CD4-positive, alpha-beta T cell treated with Interleukin-12 subunit alpha and Interleukin-12 subunit beta, for 1 hour (primary cell): ENCODE results near the gene AGXT2.

Experiments used
- DNase-seq: peaks from one replicate; pipeline ENCODE4 v3.0.0-alpha.2; 2020

The AGXT2 gene, protein sequence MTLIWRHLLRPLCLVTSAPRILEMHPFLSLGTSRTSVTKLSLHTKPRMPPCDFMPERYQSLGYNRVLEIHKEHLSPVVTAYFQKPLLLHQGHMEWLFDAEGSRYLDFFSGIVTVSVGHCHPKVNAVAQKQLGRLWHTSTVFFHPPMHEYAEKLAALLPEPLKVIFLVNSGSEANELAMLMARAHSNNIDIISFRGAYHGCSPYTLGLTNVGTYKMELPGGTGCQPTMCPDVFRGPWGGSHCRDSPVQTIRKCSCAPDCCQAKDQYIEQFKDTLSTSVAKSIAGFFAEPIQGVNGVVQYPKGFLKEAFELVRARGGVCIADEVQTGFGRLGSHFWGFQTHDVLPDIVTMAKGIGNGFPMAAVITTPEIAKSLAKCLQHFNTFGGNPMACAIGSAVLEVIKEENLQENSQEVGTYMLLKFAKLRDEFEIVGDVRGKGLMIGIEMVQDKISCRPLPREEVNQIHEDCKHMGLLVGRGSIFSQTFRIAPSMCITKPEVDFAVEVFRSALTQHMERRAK

DNA sequence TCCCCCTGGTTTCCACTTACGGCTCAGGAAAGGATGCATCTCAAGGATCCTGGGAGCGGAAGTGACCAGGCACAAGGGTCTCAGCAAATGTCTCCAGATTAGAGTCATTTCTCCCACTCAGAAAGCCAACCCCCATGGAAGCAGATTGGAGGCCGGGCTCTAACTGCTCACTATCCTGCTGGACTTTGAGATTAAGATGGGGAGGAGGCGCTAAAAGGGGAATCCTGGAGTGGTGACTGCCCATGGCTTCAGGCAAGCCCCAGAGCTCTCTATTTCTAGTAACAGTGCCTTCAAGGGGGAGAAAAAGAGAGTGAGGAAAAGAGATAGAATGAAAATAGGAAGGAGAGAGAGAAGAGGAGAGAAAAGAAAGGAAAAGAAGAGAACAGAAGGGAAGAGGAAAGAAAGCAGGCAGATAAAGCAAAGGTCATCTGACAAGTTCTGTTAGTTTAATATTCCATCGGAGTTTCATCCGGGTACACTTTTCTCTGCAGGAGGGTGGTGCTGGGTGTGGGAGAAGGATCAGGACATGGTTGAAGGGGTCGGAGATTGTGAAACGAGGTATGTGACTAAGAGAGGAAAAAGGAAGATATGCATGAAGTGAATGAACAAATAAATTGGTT is at the start of gene AGXT2:
Gene AGXT2 (minus strand): TSS at position 165 of the 620 bp plus-strand sequence. CDS start 57 bp downstream, at position 108.
- no peak for DNase-seq

- no peak for DNase-seq
These were observed 49.2 kb upstream of the AGXT2 start for GRCh38 chr5:35096932-35097331.

- DNase-seq: no peak
These were observed 48.5 kb upstream of the AGXT2 start for GRCh38 chr5:35096216-35096615.

- DNase-seq: no peak
These were observed 47.6 kb upstream of the AGXT2 start for GRCh38 chr5:35095366-35095765.

DNA sequence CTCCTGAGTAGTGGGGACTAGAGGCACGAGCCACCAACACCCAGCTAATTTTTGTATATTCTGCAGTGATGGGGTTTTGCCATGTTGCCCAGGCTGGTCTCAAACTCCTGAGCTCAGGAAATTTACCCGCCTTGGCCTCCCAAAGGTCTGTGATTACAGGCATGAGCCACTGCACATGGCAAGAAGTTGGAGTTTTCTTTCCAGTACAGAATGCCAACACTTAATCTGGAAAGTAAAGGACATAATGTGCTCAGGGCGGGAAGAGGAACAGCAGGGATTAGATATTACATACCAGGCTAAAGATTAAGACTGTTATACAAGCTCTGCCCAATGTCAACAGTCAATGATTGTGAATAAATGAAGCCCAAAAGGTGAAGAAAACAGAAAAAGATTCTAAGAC is 47.2 kb upstream of the AGXT2 start:
- no peak for DNase-seq

- no peak for DNase-seq
These were observed 45.0 kb upstream of the AGXT2 start for GRCh38 chr5:35092703-35093102.

DNA sequence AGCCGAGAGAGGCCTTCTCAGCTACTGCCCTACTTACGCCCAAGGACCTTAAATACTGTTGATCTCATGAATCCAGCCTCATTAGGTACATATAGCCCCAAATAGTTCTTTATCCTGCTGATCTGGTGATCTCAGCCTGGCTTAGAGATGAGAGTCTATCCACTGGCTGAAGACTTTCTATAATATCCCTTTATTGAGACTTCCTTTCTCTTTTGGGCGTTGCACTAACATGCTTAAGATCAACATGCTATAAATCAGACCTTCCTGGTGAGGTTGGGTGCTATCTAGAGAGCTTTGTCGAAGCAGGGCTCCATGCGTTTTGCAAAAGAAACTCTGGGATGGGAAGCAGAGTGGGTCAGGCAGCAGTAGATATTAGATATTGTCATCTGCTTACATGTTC is 44.0 kb upstream of the AGXT2 start:
- DNase-seq: no peak

DNA sequence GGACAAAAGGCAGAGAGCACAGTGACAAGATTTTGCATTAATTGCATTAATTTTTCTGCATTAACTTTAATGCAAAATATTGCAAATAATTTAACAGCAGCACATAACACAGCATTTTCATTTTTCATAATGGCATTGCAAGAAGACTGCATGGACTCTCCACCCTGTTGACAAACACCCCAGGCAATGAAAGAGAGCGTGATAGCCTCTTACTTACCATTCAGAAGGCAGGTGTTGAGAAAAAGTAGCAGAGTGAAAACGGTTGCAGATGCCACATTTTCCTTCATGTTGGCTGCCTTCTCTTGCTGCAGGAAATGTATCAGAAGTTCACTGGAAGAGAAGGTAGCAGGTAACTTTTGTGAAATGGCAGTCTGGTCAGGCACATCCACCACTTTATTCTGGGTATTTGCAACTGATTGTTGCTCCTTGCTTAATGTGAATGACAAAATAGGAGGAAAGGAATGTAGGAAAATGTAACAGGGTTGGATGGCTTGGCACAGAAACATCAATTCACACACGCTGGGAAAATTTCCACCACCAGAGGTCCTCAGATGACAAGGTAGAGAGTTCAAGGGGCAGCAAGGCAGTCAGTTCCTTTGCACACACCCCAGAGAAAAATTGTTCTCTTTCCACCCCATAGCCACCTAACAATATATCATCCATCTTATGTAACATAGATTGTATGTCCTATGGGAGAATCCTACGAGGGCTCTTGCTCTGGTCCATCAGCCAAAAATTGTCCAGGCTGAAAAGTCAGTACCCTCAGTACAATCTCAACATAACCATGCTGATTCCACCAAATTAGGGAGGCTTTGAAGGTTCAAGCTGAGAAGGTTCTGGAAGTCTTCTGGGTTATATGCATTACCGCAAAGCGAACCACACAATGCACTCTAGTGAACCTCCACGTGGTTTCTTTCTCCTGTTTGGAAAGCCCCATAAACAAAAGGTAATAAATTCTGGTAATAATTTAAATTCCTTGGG is 41.9 kb upstream of the AGXT2 start:
- peak; percentile 51 for DNase-seq

DNA sequence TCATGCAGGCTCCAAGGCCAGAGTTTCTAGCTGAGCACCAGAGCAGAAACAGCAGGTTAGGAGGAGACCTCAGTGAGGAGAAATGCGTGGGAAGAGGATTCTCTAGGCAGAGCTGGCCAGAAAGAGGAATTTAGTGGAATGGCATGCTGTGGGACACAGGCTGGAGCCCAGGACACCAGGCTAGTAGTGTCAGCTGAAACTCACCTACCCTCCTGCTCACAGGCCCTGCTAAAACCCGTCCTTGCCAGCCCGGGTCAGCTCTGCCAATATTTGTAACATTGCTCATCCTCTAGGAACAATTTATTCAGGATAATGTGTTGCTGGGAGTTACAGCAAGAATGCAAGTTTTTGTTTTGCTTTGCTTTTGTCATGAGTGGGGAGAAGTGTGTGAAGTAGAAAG is 40.2 kb upstream of the AGXT2 start:
- no peak for DNase-seq

- DNase-seq: no peak
These were observed 35.4 kb upstream of the AGXT2 start for GRCh38 chr5:35083150-35083549.

- no peak for DNase-seq
These were observed 34.8 kb upstream of the AGXT2 start for GRCh38 chr5:35082530-35082929.

GRCh38 chr5:35081134-35081533 is 33.4 kb upstream of the AGXT2 start:
- DNase-seq: no peak

DNA sequence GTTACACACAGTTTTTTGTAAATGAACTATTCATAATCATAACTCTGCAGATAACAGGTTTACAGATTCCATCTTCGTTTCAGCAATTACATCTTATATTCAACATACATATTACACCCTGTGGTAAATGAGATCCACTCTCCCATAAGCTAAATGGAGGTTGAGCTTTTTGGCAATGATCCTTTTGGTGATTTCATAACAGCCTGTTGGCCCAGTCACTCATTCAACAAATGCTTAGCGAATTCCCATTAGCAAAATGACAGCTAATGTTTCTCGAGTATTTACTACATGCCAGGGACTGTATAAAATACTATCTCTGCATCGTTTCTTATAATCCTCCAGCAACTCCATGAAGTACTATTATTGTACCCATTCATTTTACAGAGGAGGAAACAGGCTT is 25.4 kb upstream of the AGXT2 start:
- DNase-seq: no peak

DNA sequence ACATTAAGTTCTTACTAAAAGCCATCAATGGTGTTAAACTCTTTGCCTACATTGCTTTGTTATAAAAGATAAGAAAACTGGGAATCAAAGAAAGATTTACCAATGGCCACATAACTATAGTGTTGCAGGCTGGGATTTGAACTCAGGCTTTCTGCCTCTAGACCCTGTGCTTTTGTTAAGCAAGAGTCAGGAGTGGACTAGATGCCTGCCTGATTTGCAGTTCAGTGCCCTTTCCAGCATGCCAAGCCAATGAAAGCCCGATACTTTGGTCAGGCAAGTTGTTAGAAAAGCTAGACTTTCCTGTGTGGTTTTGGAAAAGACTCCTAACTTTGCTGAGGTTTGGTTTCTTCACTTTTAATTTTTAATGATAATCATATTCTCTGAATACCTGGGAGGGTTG is 21.4 kb upstream of the AGXT2 start:
- no peak for DNase-seq

GRCh38 chr5:35067985-35068384 is 20.2 kb upstream of the AGXT2 start:
- no peak for DNase-seq

DNA sequence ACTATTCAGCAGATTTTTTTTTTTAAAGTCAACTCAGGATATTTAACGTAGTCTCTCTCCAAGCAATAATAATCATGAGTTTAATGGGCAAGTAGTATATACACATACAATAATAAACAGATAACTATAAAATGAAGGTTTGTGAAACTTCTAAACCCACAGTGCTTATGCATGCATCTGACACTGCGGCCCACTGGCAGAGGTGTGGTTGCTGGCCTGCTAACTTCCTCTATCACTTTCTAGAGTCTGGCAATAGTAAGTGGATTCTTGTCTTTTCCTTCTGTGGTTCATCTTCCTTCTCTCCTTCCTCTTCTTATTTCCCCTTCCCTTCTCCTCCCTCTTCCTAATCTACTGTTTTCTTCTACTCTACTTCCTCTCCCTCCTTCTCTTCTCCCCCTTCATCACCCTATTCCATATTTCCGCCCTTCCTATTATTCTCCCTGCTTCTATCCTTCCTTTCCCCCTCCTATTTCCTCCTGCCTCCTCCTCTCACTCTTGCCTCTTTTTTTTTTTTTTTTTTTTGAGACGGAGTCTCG is 18.6 kb upstream of the AGXT2 start:
- DNase-seq: no peak

GRCh38 chr5:35063414-35063813 is 15.7 kb upstream of the AGXT2 start:
- no peak for DNase-seq

- DNase-seq: no peak
These were observed 13.5 kb upstream of the AGXT2 start for GRCh38 chr5:35061211-35061770.

- no peak for DNase-seq
These were observed 12.5 kb upstream of the AGXT2 start for GRCh38 chr5:35060236-35060635.

GRCh38 chr5:35059251-35059650 is 11.5 kb upstream of the AGXT2 start:
- DNase-seq: no peak

DNA sequence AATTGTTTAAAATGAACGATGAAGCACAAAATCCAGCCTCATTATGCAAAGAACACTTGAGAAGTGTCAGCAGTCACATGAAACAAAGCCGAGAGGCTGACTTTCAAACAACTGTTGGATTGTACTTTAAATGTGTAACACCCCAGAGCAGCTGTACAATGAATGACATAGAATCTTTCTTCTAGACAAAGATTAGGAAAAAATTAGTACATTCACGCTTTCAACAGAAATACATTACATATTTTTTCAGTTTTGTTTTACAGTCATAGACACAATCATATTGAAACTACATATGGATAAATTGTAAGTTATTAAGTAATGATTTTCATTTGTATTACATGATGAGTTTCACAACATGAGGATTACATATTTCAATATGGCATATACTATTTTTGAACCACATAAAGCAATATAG is 10.6 kb upstream of the AGXT2 start:
- DNase-seq: no peak

DNA sequence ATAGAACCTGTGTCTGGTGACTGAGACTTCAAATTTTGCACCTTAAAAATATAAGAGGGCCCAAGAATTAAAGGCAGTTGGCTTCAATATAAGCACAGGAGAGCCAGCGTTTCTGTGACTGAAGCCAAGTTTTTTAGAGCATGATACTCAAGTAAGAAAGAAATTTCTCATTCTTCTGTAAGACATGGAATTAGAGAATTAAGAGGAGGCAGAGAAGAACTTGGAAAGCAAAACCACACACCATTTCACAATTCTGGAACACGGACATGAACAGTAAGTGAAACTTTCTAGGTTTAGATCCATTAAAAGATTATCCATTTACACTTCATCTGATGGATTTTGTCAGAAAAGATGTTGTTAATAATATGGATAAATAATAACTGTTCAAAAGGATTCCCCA is 8.9 kb upstream of the AGXT2 start:
- DNase-seq: no peak

DNA sequence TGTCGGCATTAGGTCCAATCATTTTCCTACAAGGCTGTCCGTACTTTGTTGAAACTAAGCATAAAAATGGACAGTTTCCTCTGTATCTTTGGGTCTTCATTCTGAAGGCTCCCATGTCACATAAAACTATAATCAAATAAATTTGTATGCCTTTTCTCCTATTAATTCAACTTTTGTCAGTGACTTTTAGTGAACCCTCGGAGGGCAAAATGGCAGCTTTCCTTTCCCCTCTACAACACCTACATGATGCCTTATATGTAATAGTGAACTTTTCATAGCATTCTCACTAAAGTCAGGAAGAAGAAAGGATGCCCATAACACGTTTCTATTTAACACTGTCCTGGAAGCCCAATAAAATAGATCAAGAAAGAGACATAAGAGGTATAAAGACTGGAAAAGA is 5.1 kb upstream of the AGXT2 start:
- no peak for DNase-seq
